Gastrocnemius medialis (tissue), 4 donors: ENCODE results near the gene CCDC110. TPM values are rescaled to one million over a fixed set of nuclear protein-coding genes. Genes with fewer than 3 reads are reported as not detected.

ENCODE experiments used
- ATAC-seq, 2 donors: fragments of 150-250 bp; one replicate each; pipeline ENCODE4 v1.9.1; 2016
- DNase-seq, 2 donors: peaks; one replicate each; pipeline ENCODE4 v3.0.0-alpha.2; 2019
- H3K27ac ChIP-seq, 4 donors: fragments of 200-600 bp; sonication (generic); 1 replicate in 1 of 4; 2 replicates in 3 of 4; pipeline ENCODE4 v1.5.1; 2016 to 2018; ENCODE audit warnings: mild to moderate bottlenecking in 2 of 4, moderate library complexity in 1 of 4
- H3K27me3 ChIP-seq, 3 donors: fragments of 200-600 bp; sonication (generic) in 2 of 3; 1 replicate in 1 of 3; 2 replicates in 2 of 3; pipeline versions ENCODE4 v1.5.1 to v1.6.0; 2016 to 2019; ENCODE audit warnings: mild to moderate bottlenecking in 1 of 3, moderate library complexity in 1 of 3
- H3K36me3 ChIP-seq, 2 donors: fragments of 200-600 bp; sonication (generic) in 1 of 2; one replicate each; pipeline ENCODE4 v1.5.1; 2017 to 2018
- H3K4me1 ChIP-seq, 2 donors: fragments of 200-600 bp; sonication (generic) in 1 of 2; one replicate each; pipeline ENCODE4 v1.5.1; 2016 to 2017; ENCODE audit warnings: mild to moderate bottlenecking in 2 of 2
- H3K4me3 ChIP-seq, 4 donors: fragments of 200-600 bp; sonication (generic) in 3 of 4; 1 replicate in 1 of 4; 2 replicates in 3 of 4; pipeline ENCODE4 v1.5.1; 2016 to 2019; ENCODE audit warnings: mild to moderate bottlenecking in 2 of 4
- H3K9me3 ChIP-seq, 3 donors: fragments of 200-600 bp; sonication (generic) in 2 of 3; 1 replicate in 1 of 3; 2 replicates in 2 of 3; pipeline ENCODE4 v1.5.1; 2016 to 2019
- POLR2A ChIP-seq, 2 donors: fragments of 450-650 bp; IDR thresholded peaks; one replicate each; pipeline ENCODE4 v1.6.1; 2017; ENCODE audit warnings: antibody characterized with exemption in 2 of 2, mild to moderate bottlenecking in 2 of 2, moderate library complexity in 2 of 2
- in situ Hi-C, 4 donors: fragments of 200-750 bp; cut with MboI; loops; one replicate each; pipeline versions ENCODE4 v1.15.0 to v1.8.0; 2017; ENCODE audit warnings: low sequenced_read_pairs in 4 of 4
- intact Hi-C: fragments of 100-400 bp; cut with DNase I; formaldehyde crosslinking; loops from one replicate; pipeline ENCODE4 v1.15.1; 2023; ENCODE audit warnings: low total_unique reads
- total RNA-seq, 4 donors: library from RNA; depleted of rRNA; stranded (reverse); fragments of >200 nt; gene quantifications; one replicate each; pipeline versions ENCODE4 v1.1.0 to v1.2.3, GENCODE V29; 2016
- TF ChIP-seq, protein P1 (sequence below), 5 experiments: fragments of 450-650 bp in 3 of 5; fragments of 200-600 bp in 2 of 5; sonication (generic) in 2 of 5; IDR thresholded peaks in 4 of 5; conservative IDR thresholded peaks in 1 of 5; 1 replicate in 4 of 5; 2 replicates in 1 of 5; pipeline ENCODE4 v1.5.1; 2016 to 2019; ENCODE audit warnings: antibody characterized with exemption in 5 of 5, mild to moderate bottlenecking in 3 of 5, moderate library complexity in 3 of 5

CCDC110 gene
- total RNA-seq, 4 donors from 2014 or later: 0.97 to 4.1 (median 1.8) TPM

DNA sequence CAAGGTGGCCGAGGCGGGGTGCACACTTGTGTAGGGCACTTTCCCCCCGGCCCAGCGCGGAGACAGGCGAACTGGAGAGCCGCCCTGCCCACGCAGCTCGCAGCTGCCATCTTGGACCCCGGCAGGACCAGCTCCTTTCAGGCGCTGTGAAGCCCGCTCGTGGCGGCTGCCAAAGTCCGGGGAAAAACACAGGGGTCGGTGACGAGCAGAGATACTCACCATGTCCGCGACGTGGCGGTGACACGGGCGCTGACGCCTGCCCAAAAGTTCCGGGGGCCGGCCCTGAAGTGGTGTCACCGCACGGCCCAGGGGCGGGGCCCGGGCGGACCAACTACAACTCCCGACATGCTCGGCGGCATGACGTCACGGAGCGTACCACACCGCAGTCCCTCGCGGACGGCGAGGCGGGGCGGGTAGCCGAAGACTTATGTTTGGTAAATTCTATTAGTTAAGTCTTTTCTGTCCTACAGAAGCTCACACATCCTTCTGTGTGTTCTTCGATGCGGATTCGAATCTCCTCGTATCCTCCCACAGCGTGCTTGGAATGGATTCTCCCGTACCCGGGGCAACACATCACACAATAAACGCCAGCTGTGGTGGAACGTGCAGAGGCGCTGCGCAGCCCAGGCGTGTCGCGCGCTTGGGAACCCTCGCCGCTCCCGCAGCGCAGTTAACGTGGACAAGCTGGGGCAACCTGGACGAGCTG, 45.7 kb downstream of the CCDC110 start, which contains the start of gene UFSP2:
Gene UFSP2, minus strand, starts transcription at position 318 of the 706 bp plus-strand sequence. Its CDS starts 96 bp downstream, at position 222.
- Histone ChIP-seq H3K27ac (peak within 1 kb of the TSS; percentile 89 to 99 (median 94)), H3K36me3 (peaks cover 0 to 5% of the 10 kb centered on the region in 2 donors), H3K4me3 (peak within 1 kb of the TSS; percentile 65 to 95 (median 85)), H3K9me3 (no peaks in the 10 kb centered on the region), H3K27me3 (no peaks in the 10 kb centered on the region), H3K4me1 (peaks cover 18 to 28% of the 10 kb centered on the region in 2 donors)
- intact Hi-C loops: loop anchor here (1.0 kb wide), 3 partner anchors 29 to 169 kb away; partner anchors contain the start of gene ANKRD37
- ATAC-seq (peak; percentile 95 to 96), DNase-seq (peak; percentile 72 to 84)
- in situ Hi-C loops: no loop called here
- TF ChIP-seq, protein P1, sequence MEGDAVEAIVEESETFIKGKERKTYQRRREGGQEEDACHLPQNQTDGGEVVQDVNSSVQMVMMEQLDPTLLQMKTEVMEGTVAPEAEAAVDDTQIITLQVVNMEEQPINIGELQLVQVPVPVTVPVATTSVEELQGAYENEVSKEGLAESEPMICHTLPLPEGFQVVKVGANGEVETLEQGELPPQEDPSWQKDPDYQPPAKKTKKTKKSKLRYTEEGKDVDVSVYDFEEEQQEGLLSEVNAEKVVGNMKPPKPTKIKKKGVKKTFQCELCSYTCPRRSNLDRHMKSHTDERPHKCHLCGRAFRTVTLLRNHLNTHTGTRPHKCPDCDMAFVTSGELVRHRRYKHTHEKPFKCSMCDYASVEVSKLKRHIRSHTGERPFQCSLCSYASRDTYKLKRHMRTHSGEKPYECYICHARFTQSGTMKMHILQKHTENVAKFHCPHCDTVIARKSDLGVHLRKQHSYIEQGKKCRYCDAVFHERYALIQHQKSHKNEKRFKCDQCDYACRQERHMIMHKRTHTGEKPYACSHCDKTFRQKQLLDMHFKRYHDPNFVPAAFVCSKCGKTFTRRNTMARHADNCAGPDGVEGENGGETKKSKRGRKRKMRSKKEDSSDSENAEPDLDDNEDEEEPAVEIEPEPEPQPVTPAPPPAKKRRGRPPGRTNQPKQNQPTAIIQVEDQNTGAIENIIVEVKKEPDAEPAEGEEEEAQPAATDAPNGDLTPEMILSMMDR (IDR thresholded peaks at IDR 0.05 in 4 of 5, conservative IDR thresholded peaks at IDR 0.05 in 1 of 5): peak in 1 of 5 experiments; percentile 16
- peak; percentile 80 to 85 for TF ChIP-seq POLR2A (IDR thresholded peaks at IDR 0.05)

GRCh38 chr4:185424905-185425646, 46.5 kb downstream of the CCDC110 start:
- Histone ChIP-seq H3K36me3 (peaks cover 0 to 5% of the 10 kb centered on the region in 2 donors), H3K9me3 (no peaks in the 10 kb centered on the region), H3K27ac (peak overlapping the region; percentile 89 to 99 (median 94)), H3K4me1 (peaks cover 18 to 28% of the 10 kb centered on the region in 2 donors), H3K4me3 (peak overlapping the region; percentile 65 to 95 (median 85)), H3K27me3 (no peaks in the 10 kb centered on the region)
- no peak for TF ChIP-seq POLR2A (IDR thresholded peaks at IDR 0.05)
- TF ChIP-seq, protein P1 (IDR thresholded peaks at IDR 0.05 in 4 of 5, conservative IDR thresholded peaks at IDR 0.05 in 1 of 5): no peak
- in situ Hi-C loops: no loop called here
- no peak for DNase-seq
- peak; percentile 61 to 74 for ATAC-seq
- intact Hi-C loops: loop anchor here (1.0 kb wide), 2 partner anchors 29 to 45 kb away; partner anchors contain the start of gene ANKRD37

GRCh38 chr4:185421366-185422124, 50.0 kb downstream of the CCDC110 start:
- TF ChIP-seq, protein P1 (IDR thresholded peaks at IDR 0.05 in 4 of 5, conservative IDR thresholded peaks at IDR 0.05 in 1 of 5): no peak
- no peak for TF ChIP-seq POLR2A (IDR thresholded peaks at IDR 0.05)
- H3K36me3 ChIP-seq: peaks cover 0 to 14% of the 10 kb centered on the region in 2 donors
- no peak for ATAC-seq

GRCh38 chr4:185416955-185417354, 54.6 kb downstream of the CCDC110 start:
- in situ Hi-C loops (no loop called here), intact Hi-C loops (no loop called here)
- Histone ChIP-seq H3K9me3 (no peaks in the 10 kb centered on the region), H3K27ac (no peak overlapping the region), H3K4me3 (no peak overlapping the region), H3K4me1 (peaks cover 0 to 10% of the 10 kb centered on the region in 2 donors), H3K36me3 (peaks cover 0 to 54% of the 10 kb centered on the region in 2 donors), H3K27me3 (no peaks in the 10 kb centered on the region)
- TF ChIP-seq, protein P1 (IDR thresholded peaks at IDR 0.05 in 4 of 5, conservative IDR thresholded peaks at IDR 0.05 in 1 of 5): no peak
- TF ChIP-seq POLR2A (IDR thresholded peaks at IDR 0.05): no peak
- ATAC-seq (no peak), DNase-seq (no peak)

More at GRCh38 chr4:185421366-185422124, 50.0 kb downstream of the CCDC110 start:
- in situ Hi-C loops: no loop called here
- Histone ChIP-seq H3K4me1 (peaks cover 18 to 28% of the 10 kb centered on the region in 2 donors), H3K9me3 (no peaks in the 10 kb centered on the region), H3K27ac (peak overlapping the region in 1 of 4 donors; percentile 28), H3K4me3 (no peak overlapping the region), H3K27me3 (no peaks in the 10 kb centered on the region)
- intact Hi-C loops: no loop called here
- DNase-seq: no peak
